NCI-H146 (cell line): ENCODE measurements around the gene MCEMP1.

ENCODE experiments used
- DNase-seq: peaks from one replicate; lab custom pipeline; 2025; lab: John Stamatoyannopoulos, UW

MCEMP1 gene

GRCh38 chr19:7676854-7677253 lies at the start of gene MCEMP1:
Gene MCEMP1, plus strand, starts transcription at chr19:7677090. Its CDS starts 31 bp downstream, at chr19:7677121.
- DNase-seq = no peak

- DNase-seq = no peak
Observed at GRCh38 chr19:7627166-7627565, 49.7 kb upstream of the MCEMP1 start.

- no peak for DNase-seq
Observed at GRCh38 chr19:7628589-7629311, 48.1 kb upstream of the MCEMP1 start.

- peak; percentile 95 for DNase-seq
Observed at GRCh38 chr19:7629347-7630054, 47.4 kb upstream of the MCEMP1 start, which contains the start of the genes PET100 and XAB2. Gene PET100, plus strand, starts transcription at chr19:7629793. Its CDS starts 41 bp downstream, at chr19:7629834. Gene XAB2, minus strand, starts transcription at chr19:7629545. Its CDS starts 18 bp downstream, at chr19:7629527.

GRCh38 chr19:7631577-7631976 lies 45.3 kb upstream of the MCEMP1 start:
- no peak for DNase-seq

GRCh38 chr19:7632340-7633203 lies 44.3 kb upstream of the MCEMP1 start:
- DNase-seq = no peak

GRCh38 chr19:7633698-7634097 lies 43.2 kb upstream of the MCEMP1 start, which contains the start of gene PCP2:
Gene PCP2, minus strand, starts transcription at chr19:7633719. Its CDS starts 262 bp downstream, at chr19:7633457.
- DNase-seq = peak; percentile 66

GRCh38 chr19:7635670-7636069 lies 41.2 kb upstream of the MCEMP1 start:
- DNase-seq = no peak

- DNase-seq = no peak
Observed at GRCh38 chr19:7636317-7636690, 40.6 kb upstream of the MCEMP1 start.

- DNase-seq = peak; percentile 66
Observed at GRCh38 chr19:7636691-7637373, 40.1 kb upstream of the MCEMP1 start, which contains the start of gene STXBP2. Gene STXBP2, plus strand, starts transcription at chr19:7637110. Its CDS starts 40 bp downstream, at chr19:7637150.

- no peak for DNase-seq
Observed at GRCh38 chr19:7637374-7638256, 39.3 kb upstream of the MCEMP1 start.

- no peak for DNase-seq
Observed at GRCh38 chr19:7638802-7639465, 38.0 kb upstream of the MCEMP1 start.

- DNase-seq = no peak
Observed at GRCh38 chr19:7639863-7640348, 37.0 kb upstream of the MCEMP1 start.

- DNase-seq = no peak
Observed at GRCh38 chr19:7640803-7641202, 36.1 kb upstream of the MCEMP1 start.

GRCh38 chr19:7641290-7642276 lies 35.3 kb upstream of the MCEMP1 start:
- no peak for DNase-seq

- DNase-seq = no peak
Observed at GRCh38 chr19:7642295-7643030, 34.4 kb upstream of the MCEMP1 start.

- no peak for DNase-seq
Observed at GRCh38 chr19:7643031-7643415, 33.9 kb upstream of the MCEMP1 start.
